Fibroblast of pulmonary artery (primary cell): ENCODE data around the gene TTBK2.
A peak's percentile ranks its signal among the peaks of the same experiment; 100 is the strongest.

Source experiments
- DNase-seq: peaks from one replicate; pipeline ENCODE4 v3.0.0-alpha.2; 2010; ENCODE audit warnings: low read depth
- H3K4me3 ChIP-seq: replicated peaks from 2 replicates; pipeline ENCODE4 v1.5.1; 2011; ENCODE audit warnings: low read depth, mild to moderate bottlenecking, control low read depth, low read length, moderate library complexity
- TF ChIP-seq, protein P1 (sequence below): IDR thresholded peaks from 2 replicates; pipeline ENCODE4 v1.5.1; 2011; ENCODE audit warnings: mild to moderate bottlenecking, control low read depth, low read length, inconsistent platforms; ENCODE audit errors: missing control alignments

Gene TTBK2

DNA sequence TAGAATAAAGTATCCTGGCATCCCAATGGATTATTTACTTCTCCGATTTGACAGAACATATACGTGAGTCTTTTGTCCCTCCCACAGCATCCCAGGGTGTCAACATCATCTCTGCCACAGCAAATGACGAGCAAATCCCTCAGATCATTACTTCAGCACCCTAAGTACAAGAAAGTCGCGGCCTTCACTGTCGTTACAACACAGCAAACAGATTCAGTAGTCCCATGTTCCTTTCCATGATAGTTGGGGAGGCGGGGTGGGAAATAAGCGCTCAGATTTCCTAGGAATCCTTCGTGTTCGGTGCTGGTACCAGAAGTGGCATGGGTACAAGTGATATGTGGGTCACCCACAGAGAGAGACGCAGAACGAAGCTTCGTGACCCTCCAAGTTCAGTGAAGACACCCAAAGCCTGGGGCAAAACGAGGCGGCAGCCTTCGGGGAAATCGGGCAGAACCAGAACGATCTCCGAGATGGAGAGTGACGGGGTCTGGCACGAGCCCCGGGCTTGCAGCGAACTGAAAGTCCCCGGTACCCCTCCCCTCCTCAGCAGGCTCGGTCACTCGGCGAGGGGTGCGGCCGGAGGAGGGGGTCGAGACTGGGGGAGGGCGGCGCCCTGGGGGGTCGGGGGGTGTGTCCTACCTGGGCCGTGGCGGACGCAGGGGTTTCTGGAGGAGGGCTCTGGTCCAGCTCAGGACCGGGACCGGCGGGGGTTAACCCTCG lies 619 bp downstream of the TTBK2 start:
- H3K4me3 ChIP-seq, result peak overlapping the region; percentile 84
- TF ChIP-seq, protein P1, sequence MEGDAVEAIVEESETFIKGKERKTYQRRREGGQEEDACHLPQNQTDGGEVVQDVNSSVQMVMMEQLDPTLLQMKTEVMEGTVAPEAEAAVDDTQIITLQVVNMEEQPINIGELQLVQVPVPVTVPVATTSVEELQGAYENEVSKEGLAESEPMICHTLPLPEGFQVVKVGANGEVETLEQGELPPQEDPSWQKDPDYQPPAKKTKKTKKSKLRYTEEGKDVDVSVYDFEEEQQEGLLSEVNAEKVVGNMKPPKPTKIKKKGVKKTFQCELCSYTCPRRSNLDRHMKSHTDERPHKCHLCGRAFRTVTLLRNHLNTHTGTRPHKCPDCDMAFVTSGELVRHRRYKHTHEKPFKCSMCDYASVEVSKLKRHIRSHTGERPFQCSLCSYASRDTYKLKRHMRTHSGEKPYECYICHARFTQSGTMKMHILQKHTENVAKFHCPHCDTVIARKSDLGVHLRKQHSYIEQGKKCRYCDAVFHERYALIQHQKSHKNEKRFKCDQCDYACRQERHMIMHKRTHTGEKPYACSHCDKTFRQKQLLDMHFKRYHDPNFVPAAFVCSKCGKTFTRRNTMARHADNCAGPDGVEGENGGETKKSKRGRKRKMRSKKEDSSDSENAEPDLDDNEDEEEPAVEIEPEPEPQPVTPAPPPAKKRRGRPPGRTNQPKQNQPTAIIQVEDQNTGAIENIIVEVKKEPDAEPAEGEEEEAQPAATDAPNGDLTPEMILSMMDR, result no peak
- DNase-seq, result peak; percentile 42

DNA sequence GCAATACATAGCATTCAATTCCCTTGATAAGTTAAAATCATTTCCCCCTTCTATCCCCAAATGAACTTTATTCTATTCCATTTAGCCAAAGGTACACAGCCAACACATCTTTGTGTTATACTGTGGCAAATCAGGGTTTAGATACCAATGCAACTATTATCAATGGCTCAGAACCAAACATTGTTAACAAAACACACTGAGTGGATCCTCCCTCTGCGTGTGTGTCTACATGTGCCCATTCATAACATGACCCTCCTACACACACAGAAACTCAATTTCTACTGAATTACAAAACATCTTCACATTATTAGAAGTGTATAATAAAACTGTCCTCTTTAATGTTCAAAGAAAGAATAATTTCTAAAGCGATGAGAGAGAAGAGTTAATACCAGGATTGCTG lies 1.3 kb downstream of the TTBK2 start:
- peak; percentile 24 for DNase-seq
- peak overlapping the region; percentile 84 for H3K4me3 ChIP-seq
- TF ChIP-seq, protein P1, result no peak

DNA sequence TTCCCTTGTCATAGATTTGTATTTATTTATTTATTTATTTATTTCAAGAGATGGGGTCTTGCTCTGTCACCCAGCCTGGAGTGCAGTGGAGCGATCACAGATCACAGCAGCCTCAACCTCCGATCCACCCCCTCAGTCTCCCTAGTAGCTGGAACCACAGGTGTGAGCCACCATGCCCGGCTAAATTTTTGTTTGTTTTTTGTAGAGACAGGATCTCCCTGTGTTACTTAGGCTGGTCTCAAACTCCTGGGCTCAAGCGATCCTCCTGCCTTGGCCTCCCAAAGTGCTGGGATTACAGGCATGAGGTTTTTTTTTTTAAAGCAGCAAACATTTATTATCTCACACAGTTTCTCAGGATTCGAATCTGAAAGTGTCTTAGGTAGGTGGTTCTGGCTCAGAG lies 2.5 kb downstream of the TTBK2 start:
- no peak overlapping the region for H3K4me3 ChIP-seq
- TF ChIP-seq, protein P1, result no peak
- no peak for DNase-seq

GRCh38 chr15:42915654-42916315 lies 4.8 kb downstream of the TTBK2 start:
- no peak overlapping the region for H3K4me3 ChIP-seq
- TF ChIP-seq, protein P1, result no peak
- no peak for DNase-seq

- TF ChIP-seq, protein P1, result no peak
- no peak overlapping the region for H3K4me3 ChIP-seq
- no peak for DNase-seq
These were observed 5.7 kb downstream of the TTBK2 start for GRCh38 chr15:42914728-42915497.

DNA sequence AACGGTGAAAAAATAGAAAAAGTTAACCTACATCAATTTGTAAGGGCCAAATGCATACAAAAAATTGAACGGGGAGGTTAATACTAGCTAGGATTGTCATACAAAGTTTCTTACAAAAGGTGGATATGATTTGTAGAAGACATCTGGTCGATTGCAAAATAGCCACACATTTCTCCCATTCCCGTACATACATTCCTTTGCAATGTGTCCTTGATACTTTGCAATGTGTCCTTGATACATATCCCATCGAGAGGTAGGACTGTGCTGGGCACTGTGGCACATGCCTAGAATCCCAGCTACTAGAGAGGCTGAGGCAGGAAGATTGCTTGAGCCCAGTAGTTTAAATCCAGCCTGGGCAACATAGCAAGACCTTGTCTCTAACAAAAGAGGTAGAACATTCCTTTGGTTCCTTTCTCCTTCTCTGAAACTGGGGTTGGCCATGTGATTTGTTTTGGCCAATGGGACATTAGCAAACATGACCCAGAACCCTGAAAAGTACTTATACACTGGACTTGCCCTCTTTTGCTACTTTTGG lies 9.5 kb downstream of the TTBK2 start:
- DNase-seq, result peak; percentile 51
- TF ChIP-seq, protein P1, result no peak
- H3K4me3 ChIP-seq, result no peak overlapping the region
